Esophagus muscularis mucosa (tissue), 3 donors: Measurements from ENCODE around the gene ZNF385A.

Source experiments
- CTCF ChIP-seq, 3 experiments: fragments of 200-600 bp in 2 of 3; fragments of 450-650 bp in 1 of 3; sonication (generic) in 2 of 3; IDR thresholded peaks; one replicate each; pipeline ENCODE4 v1.5.1; 2017 to 2019; ENCODE audit warnings: antibody characterized with exemption in 3 of 3, mild to moderate bottlenecking in 2 of 3, moderate library complexity in 1 of 3
- POLR2AphosphoS5 ChIP-seq, 2 donors: sonication (generic); formaldehyde crosslinking; IDR thresholded peaks; one replicate each; pipeline ENCODE4 v1.6.1; 2017; ENCODE audit warnings: antibody characterized with exemption in 2 of 2

GRCh38 chr12:54368025-54368708, 16.4 kb downstream of the ZNF385A start:
- TF ChIP-seq POLR2AphosphoS5 (IDR thresholded peaks at IDR 0.05) (no peak), CTCF (IDR thresholded peaks at IDR 0.05) (no peak)
